NCI-H2196 treated with DMSO at 0.1 percent for 48 hours (cell line): ENCODE results near the gene RSPH4A.
"Not testable (repeated sequence)": the region's sequence is repeated elsewhere in the genome, so short reads cannot be mapped to it uniquely, and the experiment has no call there.

Experiments used
- DNase-seq: peaks from one replicate; lab custom pipeline; 2025; ENCODE audit not compliant: unreplicated experiment; lab: John Stamatoyannopoulos, UW

Gene RSPH4A

DNA sequence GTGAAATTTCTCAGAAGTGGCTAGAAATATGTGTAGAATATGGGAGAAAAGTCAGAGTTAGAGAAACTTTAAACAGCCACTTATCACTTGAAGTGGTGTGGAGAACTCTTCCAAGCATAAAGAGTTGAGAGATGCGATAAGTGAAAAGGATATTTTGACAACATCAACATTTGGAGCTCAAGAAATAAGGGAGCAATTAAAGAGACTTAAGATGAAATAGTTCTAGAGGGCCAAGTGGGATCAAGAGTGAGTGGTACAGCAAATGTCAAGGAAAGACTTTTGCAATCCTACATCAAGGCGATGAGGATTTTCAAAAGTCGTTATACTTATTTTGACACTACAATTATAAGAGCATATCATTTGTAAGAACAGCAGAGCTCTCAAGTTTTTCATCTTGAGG lies 9.6 kb downstream of the RSPH4A start:
- DNase-seq, result no peak

DNA sequence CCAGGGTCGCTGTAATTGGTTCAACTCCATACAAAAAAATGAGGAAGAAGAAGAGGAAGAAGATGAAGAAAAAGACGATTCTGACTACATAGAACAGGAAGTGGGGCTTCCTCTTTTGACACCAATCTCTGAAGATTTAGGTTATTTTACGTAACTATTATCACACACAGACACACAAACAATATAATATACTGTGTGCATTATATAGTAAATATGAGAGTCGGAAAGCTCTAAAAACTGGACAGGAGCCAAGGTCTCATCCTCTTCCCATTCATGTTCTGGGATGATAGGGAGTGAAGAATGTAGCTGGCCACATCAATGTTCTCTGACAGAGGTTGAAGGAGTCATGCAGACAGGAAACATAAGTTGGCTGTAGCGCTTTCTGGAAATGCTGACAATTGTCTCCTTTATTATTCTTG lies 13.3 kb downstream of the RSPH4A start:
- DNase-seq, result no peak

DNA sequence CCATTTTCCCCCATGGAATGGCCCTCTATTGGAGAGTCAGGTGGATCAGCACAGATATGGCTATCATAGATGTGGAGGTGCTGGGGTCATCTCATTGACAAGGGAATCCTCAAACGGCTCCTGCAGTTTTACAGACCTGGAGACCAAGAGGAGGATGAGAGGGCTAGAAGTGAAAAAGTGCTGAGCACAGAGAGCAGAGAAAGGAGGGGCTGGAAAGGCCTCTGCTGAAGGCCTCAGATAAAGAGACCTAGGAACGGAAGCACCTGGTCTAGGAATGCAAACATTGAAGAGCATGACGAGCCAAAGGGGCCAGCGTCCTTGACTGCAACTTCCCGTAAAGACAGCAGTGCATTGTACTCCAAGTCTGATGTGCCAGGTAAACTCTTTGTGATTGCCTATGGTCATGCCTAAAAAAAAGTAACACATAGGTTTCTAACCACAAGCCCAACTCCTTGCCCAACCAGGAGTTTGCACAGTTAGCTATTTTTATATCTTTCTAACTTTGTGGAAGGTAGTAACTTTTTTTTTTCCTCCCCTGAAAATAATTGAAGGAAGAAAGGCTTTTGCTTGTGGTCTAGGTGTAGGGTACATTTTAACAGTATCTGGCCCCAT lies 15.2 kb downstream of the RSPH4A start:
- peak; percentile 36 for DNase-seq

DNA sequence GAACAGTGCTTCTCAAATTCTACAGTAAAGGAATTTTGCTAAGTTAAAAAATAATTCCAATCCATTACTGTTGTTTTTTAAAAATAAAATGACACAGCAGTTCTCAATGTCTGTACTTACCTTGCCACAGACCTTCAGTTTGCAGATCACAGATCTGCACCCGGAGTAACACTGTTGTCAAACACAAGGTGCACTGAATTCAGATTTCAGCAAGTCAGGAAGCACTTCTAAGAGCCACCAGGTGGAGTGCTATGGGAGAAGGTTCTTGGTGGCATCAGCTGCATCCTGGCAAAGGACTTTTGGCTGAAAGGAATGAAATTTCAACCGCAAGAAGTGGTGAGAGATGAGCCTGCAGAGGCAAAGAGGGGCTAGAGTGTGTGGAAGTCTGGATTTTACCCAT lies 17.4 kb downstream of the RSPH4A start:
- DNase-seq, result no peak

DNA sequence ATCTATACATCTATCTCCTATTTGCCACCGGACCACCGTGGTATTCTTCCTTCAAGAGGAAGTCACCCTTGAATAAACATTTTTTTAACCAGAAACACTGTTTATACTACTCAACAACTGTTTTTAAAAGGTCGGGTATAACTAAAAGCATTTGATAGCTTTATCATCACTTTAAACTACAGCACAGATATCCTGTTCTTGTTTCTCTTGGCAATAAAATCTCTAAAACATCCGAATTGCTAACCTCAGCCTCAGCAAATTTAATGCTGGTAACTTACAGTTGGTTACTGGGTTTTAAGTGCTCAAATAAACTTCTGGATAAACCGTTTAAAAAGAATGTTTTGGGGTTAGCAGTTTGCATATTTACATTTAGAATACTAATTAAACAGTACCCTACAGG lies 31.9 kb downstream of the RSPH4A start:
- DNase-seq, result no peak

DNA sequence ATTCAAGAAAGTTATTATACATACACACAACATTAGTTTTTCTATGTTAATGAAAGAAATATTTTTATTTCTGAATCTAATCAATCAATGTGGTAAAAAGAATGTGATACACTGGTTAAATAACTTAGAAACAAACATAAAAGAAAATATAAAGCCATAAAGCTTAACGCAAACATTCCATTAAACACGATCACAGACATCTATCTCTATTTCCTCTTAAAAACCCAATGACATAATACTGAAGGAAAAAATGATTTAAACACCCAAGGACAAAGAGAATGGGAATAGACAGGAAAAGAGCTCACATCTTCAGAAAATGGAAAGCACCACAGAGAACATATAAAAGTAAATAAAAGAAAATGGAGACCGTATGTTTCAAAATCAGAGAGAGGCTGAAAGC lies 32.9 kb downstream of the RSPH4A start:
- no peak for DNase-seq

DNA sequence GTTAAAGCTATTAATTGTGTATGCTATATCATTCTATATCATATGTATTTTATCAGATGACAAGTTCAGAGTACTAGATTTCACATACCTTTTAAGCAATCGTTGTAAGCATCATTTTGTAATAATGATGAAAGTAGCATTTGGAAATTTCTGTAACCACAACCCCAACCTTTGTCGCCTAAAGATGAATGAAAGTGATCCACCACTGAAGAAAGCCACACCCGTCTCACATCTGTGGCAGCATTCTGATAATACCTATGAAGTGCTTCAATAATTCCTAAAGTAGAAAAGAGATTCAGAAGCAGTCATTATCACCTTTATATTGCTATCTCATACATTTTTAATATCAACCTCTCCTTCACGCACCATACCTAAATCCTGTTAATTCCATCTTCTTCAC lies 35.6 kb downstream of the RSPH4A start:
- DNase-seq, result no peak

DNA sequence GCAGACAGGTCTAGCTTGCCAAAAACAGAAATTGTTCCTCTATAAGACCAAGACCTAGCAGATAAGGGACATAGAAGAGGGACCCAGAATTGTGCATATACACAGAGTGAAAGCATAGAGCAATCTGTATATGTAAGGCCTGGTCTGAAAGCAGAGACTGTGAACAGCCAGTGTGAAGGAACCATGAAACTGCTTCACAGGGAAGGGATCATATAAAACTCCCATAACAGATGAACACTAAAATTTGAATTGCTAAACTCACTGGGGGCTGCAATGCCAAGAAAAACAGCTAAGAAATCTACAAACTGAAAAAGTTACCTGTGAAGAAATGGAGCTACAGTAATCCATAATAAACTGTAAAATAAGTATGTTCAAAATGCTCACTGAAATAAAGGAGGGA lies 45.3 kb downstream of the RSPH4A start:
- DNase-seq, result no peak

DNA sequence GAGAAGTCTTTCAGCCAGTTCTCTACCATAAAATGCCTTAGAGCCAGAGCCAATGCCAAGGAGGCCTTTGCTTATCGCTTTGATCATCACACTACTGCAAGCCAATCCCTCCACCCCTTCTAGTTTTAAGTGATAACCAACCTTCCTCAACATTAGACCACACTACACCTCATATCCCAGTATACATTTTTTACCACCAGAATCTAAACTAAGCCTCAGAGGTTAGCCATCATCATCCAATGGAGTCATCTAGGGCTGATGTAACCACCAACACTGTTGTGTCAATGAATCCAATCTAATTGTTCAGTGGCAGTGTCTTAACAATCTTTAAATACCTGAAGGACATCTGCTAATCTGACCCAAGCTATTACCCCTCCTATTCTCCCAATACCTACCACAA lies 45.9 kb downstream of the RSPH4A start:
- DNase-seq, result no peak

DNA sequence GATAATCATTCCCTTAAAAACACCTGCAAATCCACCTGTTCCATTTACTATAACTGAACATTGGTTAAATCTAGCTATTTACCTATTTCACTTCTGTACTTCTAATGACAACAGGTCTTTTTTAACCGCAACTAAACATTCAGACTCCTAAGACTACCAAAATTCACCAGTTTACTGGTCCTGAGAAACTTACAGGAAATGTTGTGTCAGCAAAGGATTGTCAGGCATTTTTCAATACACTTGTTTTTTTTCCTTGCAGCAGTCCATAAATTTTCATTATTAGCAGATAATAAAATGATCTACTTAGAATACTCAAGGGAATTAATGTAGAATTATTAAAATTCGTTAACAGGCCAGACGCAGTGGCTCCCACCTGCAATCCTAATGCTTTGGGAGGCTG lies 47.0 kb downstream of the RSPH4A start:
- DNase-seq, result no peak

DNA sequence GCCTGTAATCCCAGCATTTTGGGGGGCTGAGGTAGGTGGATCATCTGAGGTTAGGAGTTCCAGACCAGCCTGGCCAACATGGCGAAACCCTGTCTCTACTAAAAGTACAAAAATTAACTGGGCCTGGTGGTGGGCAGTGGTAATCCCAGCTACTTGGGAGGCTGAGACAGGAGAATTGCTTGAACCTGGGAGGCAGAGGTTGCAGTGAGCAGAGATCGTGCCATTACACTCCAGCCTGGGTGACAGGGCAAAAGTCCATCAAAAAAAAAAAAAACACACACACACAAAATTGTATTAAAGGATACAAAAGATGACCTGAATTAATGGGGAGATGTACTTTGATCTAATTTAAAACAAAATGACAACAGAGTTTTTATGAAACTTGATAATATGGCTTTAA lies 47.9 kb downstream of the RSPH4A start:
- not testable (repeated sequence) for DNase-seq

DNA sequence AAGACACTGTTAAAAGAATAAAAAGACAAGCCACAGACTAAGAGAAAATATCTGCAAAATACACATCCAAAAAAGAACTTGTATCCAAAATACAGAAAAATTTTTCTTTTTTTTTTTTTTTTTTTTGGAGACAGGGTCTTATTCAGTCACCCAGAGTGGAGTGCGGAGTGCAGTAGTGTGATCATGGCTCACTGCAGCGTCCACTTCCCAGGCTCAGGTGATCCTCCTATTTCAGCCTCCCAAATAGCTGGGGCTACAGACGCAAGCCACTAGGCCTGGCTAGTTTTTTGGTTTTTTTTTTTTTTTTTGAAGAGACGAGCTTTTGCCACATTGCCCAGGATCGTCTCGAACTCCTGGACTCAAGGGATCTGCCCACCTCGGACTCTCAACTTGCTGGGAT lies 49.2 kb downstream of the RSPH4A start:
- DNase-seq, result no peak

DNA sequence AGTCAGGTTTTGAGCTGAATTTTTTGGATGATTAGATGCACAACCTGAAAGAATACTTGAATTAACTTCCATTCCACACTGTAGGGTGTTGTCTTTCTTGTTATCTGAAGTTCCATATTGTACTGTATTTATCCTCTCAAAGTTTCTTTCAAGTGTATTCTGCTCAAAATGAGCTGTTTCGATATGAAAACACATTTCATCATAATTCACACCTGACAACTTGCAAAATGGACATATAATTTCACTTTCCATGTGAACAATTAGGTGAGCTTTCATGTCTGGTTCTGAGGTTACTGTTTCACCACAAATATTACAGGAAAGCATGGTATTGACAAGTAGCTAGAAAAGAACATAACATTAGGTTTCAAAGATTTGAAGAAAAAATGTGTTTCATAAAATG lies 50.6 kb downstream of the RSPH4A start:
- no peak for DNase-seq

DNA sequence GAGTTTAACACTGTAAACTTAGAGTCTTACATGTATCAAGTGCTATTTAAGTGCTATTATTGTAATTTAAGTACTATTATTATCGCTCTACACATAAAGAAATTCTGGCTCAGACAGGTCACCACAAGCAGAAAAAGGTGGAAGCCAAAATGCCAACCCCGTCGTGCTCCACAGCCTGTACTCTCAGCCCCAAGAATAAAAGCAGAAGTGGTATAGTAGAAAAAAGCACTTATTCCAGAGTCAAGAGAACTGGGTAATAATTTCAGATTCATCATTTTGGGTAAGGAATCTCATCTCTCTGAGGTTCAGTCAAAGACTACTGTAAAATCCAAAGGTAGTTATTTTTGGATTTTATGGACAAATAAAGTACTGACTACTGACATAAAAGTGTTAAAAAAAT lies 51.3 kb downstream of the RSPH4A start:
- no peak for DNase-seq

DNA sequence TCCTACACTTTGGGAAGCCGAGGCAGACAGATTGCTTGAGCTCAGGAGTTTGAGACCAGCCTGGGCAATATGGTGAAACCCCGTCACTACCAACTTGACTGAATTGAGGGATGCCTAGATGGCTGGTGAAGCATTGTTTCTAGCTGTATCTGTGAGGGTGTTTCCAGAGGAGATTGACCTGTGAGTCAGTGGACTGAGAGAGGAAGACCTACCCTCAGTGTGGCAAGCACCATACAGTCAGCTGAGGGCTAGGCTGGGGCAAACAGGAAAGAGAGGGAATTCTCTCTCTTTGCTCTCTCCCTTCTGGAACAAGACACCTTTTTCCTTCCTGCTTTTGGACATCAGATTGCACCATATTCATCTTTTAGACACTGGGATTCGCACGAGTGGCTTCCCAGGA lies 56.0 kb downstream of the RSPH4A start:
- DNase-seq, result no peak

DNA sequence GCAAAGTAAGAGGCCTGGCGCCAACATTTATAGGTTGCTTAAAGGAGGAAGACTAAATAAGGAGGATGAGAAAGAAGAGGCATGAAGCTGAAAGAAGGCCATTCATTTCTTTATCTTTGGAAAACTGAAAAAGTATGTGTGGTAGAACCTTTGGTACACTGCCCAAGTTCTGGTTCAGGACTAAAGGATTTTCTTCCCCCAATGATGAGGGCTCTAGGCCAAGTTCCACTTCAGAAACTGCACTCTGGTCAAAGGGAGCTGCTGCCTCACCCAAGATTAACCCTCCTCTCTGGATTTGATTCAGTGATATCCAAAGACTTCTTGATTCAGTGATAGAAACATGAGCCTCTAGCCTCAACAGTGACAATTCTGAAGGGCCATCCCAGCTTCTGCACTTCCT lies 59.7 kb downstream of the RSPH4A start:
- no peak for DNase-seq

DNA sequence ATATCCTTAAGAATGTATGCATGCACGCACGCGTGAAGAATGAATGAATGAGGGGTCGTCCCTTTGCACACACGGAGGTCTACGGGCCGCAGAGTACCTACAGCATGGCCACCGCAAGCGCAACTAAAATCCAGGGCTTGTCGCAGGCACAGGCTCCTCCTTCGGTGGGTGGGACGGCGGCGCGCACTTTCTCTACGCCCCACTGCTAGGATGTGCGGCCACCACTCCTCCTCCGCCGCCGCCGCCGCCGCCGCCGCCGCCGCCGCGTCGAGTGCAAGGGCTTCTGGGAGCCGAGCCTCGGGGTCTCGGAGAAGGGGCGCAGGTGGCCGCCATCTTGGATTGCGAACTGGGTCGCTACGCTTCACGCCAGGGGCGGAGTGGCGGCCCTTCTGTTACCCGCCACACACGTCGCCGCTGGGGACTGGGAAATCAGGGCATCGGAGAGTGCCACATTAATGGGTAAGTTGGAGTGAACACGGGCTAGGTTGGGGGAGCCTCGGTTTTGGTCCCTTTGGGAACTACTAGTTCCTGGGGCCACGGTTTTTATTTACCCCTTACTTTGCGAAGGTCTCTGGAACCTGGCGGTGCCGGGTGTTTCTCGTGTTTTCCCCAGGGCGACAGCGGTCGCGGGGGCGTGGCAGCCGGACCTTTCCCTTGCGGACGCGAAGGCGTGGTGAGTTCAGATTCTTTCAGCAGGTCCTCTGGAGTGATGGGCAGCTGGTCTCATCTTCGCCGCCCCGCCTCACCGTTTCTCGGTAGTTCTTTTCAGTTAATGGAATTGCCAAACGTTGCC lies 64.8 kb downstream of the RSPH4A start, which contains the start of gene KPNA5:
KPNA5 (plus strand) TSS at position 332 of the 793 bp plus-strand sequence; CDS start at position 456, 124 bp downstream.
- DNase-seq, result peak; percentile 88

DNA sequence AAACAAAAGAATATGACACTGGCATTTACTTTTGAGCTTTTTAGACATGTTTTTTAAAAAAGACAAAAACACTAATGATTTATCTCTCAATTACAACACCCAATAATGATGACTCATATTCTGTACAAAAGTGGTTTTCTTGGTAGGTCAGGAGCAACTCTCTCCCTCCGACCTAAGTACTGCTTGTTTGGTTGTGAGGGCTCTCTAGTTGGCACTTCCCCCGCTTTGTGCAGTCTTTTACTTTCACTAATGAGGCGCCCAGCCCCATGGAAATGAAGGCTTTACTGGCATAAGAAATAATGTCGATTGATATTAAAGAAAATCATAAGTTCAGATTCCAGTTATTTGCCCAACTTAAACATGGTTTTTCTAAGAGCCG lies 66.0 kb downstream of the RSPH4A start:
- no peak for DNase-seq
